Breast epithelium (tissue), 3 donors: ENCODE data around the gene GSTM1.
"Not testable (repeated sequence)": the region's sequence is repeated elsewhere in the genome, so short reads cannot be mapped to it uniquely, and the experiment has no call there.

Experiments used
- POLR2A ChIP-seq: fragments of 450-650 bp; IDR thresholded peaks from one replicate; pipeline ENCODE4 v1.6.1; 2016; ENCODE audit warnings: antibody characterized with exemption, mild to moderate bottlenecking, moderate library complexity
- TF ChIP-seq, protein P1 (sequence below), 3 donors: fragments of 450-650 bp; IDR thresholded peaks; one replicate each; pipeline ENCODE4 v1.5.1; 2016 to 2017; ENCODE audit warnings: antibody characterized with exemption in 3 of 3, mild to moderate bottlenecking in 3 of 3, moderate library complexity in 3 of 3

GRCh38 chr1:109708949-109709348 lies 21.3 kb downstream of the GSTM1 start:
- TF ChIP-seq, protein P1, sequence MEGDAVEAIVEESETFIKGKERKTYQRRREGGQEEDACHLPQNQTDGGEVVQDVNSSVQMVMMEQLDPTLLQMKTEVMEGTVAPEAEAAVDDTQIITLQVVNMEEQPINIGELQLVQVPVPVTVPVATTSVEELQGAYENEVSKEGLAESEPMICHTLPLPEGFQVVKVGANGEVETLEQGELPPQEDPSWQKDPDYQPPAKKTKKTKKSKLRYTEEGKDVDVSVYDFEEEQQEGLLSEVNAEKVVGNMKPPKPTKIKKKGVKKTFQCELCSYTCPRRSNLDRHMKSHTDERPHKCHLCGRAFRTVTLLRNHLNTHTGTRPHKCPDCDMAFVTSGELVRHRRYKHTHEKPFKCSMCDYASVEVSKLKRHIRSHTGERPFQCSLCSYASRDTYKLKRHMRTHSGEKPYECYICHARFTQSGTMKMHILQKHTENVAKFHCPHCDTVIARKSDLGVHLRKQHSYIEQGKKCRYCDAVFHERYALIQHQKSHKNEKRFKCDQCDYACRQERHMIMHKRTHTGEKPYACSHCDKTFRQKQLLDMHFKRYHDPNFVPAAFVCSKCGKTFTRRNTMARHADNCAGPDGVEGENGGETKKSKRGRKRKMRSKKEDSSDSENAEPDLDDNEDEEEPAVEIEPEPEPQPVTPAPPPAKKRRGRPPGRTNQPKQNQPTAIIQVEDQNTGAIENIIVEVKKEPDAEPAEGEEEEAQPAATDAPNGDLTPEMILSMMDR (IDR thresholded peaks at IDR 0.05), result not testable (repeated sequence)
- TF ChIP-seq POLR2A, result not testable (repeated sequence)
